ENCODE data around the gene KLHDC1. TPM values are rescaled to one million over a fixed set of nuclear protein-coding genes. Genes with fewer than 3 reads are reported as not detected.

KLHDC1 gene
- total and polyA plus RNA-seq, 2 donors (not counting 1 experiment from before 2014, with no cell fraction given): 3.0 to 11.7 TPM

DNA sequence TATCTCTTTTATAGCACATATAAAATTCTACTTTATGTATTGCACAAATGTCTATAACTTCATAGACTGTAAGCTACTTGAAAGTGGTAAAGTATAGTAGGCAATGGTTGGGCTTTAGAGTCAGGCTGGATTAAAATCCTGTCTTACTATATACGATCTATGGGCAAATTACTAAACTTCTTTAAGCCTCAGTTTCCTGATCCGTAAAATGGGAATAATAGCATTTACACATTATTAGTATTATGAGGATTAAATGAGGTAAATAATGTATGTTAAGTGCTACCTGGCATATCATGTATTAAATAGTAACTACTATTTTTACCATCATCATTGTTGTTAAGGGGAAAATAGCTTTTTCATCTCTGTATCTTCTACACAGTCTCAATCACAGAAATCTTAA, 19.3 kb upstream of the KLHDC1 start:
- Histone ChIP-seq H3K36me3 (replicated peaks in 1 of 2; ENCODE audit: control extremely low read depth in 1 of 2, control insufficient read depth in 1 of 2, extremely low read depth in 1 of 2, insufficient read depth in 2 of 2, low read length in 1 of 2) (no peaks in the 10 kb centered on the region), H3K4me1 (ENCODE audit: control insufficient read depth in 2 of 2, insufficient read depth in 2 of 2, low read length in 2 of 2) (no peaks in the 10 kb centered on the region), H3K27ac (ENCODE audit: low read length in 2 of 2) (no peak overlapping the region), H3K9me3 (ENCODE audit: control extremely low read depth in 1 of 3, control insufficient read depth in 2 of 3, insufficient read depth in 1 of 3, low read length in 2 of 3) (no peaks in the 10 kb centered on the region), H3K9ac (ENCODE audit: low read length) (no peak overlapping the region), H3K79me2 (ENCODE audit: control insufficient read depth, insufficient read depth, low read length) (no peaks in the 10 kb centered on the region), H4K20me1 (ENCODE audit: control insufficient read depth, insufficient read depth, low read length, poor library complexity, severe bottlenecking) (no peaks in the 10 kb centered on the region), H3K4me3 (ENCODE audit: control extremely low read depth in 1 of 5, extremely low read depth in 1 of 5, insufficient read depth in 1 of 5, low read depth in 2 of 5, low read length in 4 of 5) (no peak overlapping the region), H3K27me3 (replicated peaks in 1 of 4; ENCODE audit: control extremely low read depth in 1 of 4, control insufficient read depth in 3 of 4, insufficient read depth in 4 of 4, low read length in 3 of 4) (no peaks in the 10 kb centered on the region), H2AFZ (ENCODE audit: insufficient read depth, low read depth, low read length, poor library complexity, severe bottlenecking) (no peak overlapping the region), H3K4me2 (replicated peaks; ENCODE audit: low read depth, low read length, poor library complexity, severe bottlenecking) (no peak overlapping the region)
- Mint-ChIP-seq H3K27me3 (no peaks in the 10 kb centered on the region), H3K9me3 (ENCODE audit: insufficient read depth) (no peaks in the 10 kb centered on the region), H3K27ac (no peak overlapping the region), H3K4me1 (no peaks in the 10 kb centered on the region), H3K4me3 (no peak overlapping the region)
- intact Hi-C loops (cut with micrococcal nuclease): no loop called here
- POLR2A ChIA-PET: no interaction called here
- TF ChIP-seq CTCF (IDR thresholded peaks at IDR 0.05): no peak
- TF ChIP-seq EZH2 (IDR thresholded peaks at IDR 0.05; ENCODE audit: borderline replicate concordance, insufficient read depth, low read depth, low read length, poor library complexity, severe bottlenecking): no peak
- no CpG with 5 or more reads among the region's 2 CpGs for WGBS (ENCODE audit: insufficient coverage)
- CTCF ChIA-PET: no interaction called here
- no peak for DNase-seq
- ATAC-seq (ENCODE audit: low read depth): no peak

DNA sequence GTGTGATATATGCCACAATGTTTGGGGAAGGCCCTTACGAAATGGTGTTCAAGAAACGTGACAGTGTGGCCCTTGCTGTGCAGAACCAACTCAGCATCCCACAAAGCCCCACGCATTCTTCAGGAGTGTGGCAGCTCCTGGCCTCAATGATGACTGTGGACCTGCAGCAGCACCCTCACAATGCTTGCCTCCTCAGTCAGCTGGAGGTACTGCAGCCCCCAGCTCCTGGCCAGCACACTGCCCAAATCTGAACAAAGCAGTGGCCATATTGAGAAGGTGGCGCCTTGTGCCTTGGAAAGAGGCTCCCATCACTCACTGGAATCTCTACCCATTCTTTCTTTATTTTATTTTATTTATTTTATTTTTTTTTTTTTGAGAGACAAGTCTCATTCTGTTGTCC, 15.3 kb upstream of the KLHDC1 start:
- Mint-ChIP-seq H3K27ac (no peak overlapping the region), H3K27me3 (no peaks in the 10 kb centered on the region), H3K4me1 (no peaks in the 10 kb centered on the region), H3K9me3 (ENCODE audit: insufficient read depth) (no peaks in the 10 kb centered on the region), H3K4me3 (no peak overlapping the region)
- Histone ChIP-seq H4K20me1 (ENCODE audit: control insufficient read depth, insufficient read depth, low read length, poor library complexity, severe bottlenecking) (no peaks in the 10 kb centered on the region), H3K27me3 (replicated peaks in 1 of 4; ENCODE audit: control extremely low read depth in 1 of 4, control insufficient read depth in 3 of 4, insufficient read depth in 4 of 4, low read length in 3 of 4) (no peaks in the 10 kb centered on the region), H3K4me1 (ENCODE audit: control insufficient read depth in 2 of 2, insufficient read depth in 2 of 2, low read length in 2 of 2) (no peaks in the 10 kb centered on the region), H3K79me2 (ENCODE audit: control insufficient read depth, insufficient read depth, low read length) (no peaks in the 10 kb centered on the region), H3K9me3 (ENCODE audit: control extremely low read depth in 1 of 3, control insufficient read depth in 2 of 3, insufficient read depth in 1 of 3, low read length in 2 of 3) (no peaks in the 10 kb centered on the region), H2AFZ (ENCODE audit: insufficient read depth, low read depth, low read length, poor library complexity, severe bottlenecking) (no peak overlapping the region), H3K4me2 (replicated peaks; ENCODE audit: low read depth, low read length, poor library complexity, severe bottlenecking) (no peak overlapping the region), H3K9ac (ENCODE audit: low read length) (no peak overlapping the region), H3K36me3 (replicated peaks in 1 of 2; ENCODE audit: control extremely low read depth in 1 of 2, control insufficient read depth in 1 of 2, extremely low read depth in 1 of 2, insufficient read depth in 2 of 2, low read length in 1 of 2) (no peaks in the 10 kb centered on the region), H3K4me3 (ENCODE audit: control extremely low read depth in 1 of 5, extremely low read depth in 1 of 5, insufficient read depth in 1 of 5, low read depth in 2 of 5, low read length in 4 of 5) (no peak overlapping the region), H3K27ac (ENCODE audit: low read length in 2 of 2) (no peak overlapping the region)
- TF ChIP-seq CTCF (IDR thresholded peaks at IDR 0.05): peak; percentile 7
- TF ChIP-seq EZH2 (IDR thresholded peaks at IDR 0.05; ENCODE audit: borderline replicate concordance, insufficient read depth, low read depth, low read length, poor library complexity, severe bottlenecking): no peak
- CTCF ChIA-PET: no interaction called here
- intact Hi-C loops (cut with micrococcal nuclease): no loop called here
- POLR2A ChIA-PET: interaction anchor here (0.7 kb wide), 1 partner anchor 132 kb away, joined by 3 read pairs; no protein-coding TSS in a partner anchor
- no peak for ATAC-seq (ENCODE audit: low read depth)
- 94% methylated on average over 3 of the region's 4 CpGs for WGBS (ENCODE audit: insufficient coverage)
- DNase-seq: no peak
